Mesenteric fat pad (tissue), 1 donor: ENCODE measurements around the gene GPATCH4. TPM values are rescaled to one million over a fixed set of nuclear protein-coding genes. Genes with fewer than 3 reads are reported as not detected.
"Not testable (repeated sequence)": the region's sequence is repeated elsewhere in the genome, so short reads cannot be mapped to it uniquely, and the experiment has no call there.

ENCODE experiments used
- DNase-seq: peaks from one replicate; pipeline ENCODE4 v3.0.0-alpha.2; 2020; ENCODE audit warnings: low spot score
- total RNA-seq: library from RNA; stranded (reverse); fragmentation: NEBNext Ultra II Directional; extraction: Animal tissue kit (Norgen Biotek cat#: 25700); gene quantifications from one replicate; pipeline ENCODE4 v1.2.1, GENCODE V29; 2021
- donor health status: DM: yes; HTN: yes; CAD: no.

Gene GPATCH4
- total RNA-seq, 1 donor from 2014 or later = 40.4 TPM

DNA sequence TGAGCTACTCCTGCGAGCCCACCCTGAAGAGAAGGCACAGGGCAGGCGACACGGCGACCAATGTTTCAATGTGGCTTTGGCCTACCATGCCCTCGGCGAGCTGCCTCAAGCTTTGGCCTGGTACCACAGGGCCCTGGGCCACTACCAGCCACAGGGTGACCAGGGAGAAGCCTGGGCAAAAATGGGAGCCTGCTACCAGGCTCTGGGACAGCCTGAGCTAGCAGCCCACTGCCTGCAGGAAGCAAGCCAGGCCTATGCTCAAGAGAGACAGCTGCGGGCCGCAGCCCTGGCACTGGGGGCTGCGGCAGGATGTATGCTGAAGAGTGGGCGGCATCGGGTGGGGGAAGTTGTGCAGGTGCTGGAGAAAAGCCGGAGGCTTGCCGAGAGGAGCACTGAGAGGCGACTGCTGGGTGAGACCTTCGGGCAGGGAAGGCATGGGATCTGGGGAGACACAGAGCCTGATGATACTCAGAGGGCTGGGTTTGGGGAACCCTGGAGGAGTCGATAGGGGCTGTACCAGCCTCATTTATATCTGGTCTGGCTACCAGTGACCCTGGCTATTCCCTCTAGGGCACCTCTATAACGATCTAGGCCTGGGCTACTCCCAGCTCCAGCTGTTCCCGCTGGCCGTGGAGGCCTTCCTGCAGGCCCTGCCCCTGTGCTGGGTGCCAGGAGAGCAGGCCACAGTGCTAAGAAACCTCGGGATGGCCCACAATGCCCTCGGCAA is 19.5 kb downstream of the GPATCH4 start:
- DNase-seq = peak; percentile 79

DNA sequence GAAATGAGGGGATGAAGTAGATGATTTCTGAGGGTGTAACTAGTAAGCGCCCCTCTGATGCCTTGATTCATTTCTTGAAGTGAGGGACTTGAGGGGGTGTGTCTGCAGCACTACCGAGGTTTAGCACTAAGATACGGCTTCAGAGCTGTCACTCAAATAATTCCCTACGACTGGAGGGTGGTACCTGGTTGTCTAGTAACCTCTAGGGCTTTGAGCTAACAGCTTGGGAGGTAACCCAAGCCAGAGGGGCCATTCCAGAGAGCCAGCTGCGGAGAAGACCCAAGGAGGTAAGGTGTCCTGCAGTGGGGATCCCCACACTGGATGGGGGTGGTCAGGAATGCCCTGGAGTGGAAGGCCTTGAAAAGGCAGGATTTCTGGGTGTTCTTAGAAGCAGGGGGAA is 21.8 kb downstream of the GPATCH4 start, which contains the start of gene TTC24:
TSS of gene TTC24 (plus strand) at position 252 of the 400 bp plus-strand sequence. CDS start 1,642 bp downstream, outside the sequence.
- DNase-seq = peak; percentile 57

GRCh38 chr1:156578055-156578454 is 23.2 kb downstream of the GPATCH4 start:
- DNase-seq = no peak

GRCh38 chr1:156577550-156577949 is 23.7 kb downstream of the GPATCH4 start:
- DNase-seq = no peak

DNA sequence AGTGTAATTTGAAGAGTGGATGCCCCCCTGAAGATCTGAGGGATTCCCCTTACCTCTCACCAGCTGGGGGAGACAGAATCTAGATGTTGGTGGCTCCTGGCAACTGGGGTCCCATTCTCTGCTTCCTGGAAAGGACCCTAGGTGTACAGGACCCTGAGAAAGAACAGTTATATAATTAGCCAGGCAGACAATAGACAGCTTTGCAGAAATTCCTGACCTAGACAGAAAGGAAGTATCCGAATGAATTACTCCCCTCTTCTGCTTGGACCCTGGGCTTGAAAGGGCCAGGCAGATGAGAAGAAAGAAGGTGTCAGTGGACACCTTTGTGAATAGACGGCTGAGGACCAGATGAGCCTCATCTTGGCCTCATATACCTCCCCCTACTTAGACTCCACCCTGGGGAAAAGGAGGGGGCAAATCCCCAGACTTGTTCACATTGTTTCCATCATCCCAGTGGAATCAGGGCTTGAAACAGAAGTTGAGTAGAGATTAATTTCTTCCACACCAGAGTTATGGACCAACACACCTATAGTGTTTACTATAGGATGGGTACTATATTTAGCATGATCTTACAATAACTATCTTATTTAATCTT is 27.1 kb downstream of the GPATCH4 start:
- no peak for DNase-seq

DNA sequence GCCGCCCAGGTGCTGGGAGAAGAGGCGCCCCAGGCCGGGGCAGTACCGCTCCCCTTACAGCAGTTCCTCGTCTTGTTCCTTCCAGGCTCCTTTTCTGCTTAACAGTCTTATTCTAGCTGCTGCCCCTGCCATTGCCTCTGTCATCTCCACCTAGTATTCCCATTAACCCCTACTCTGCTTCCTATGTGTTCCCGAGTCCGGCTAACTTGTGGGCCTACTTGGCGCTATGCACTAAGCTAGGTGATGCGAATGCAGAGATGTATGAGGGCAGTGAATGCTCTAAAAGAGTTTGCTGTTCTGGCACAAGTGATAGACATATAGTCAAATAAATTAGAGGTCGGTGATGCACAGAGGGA is 28.6 kb downstream of the GPATCH4 start:
- no peak for DNase-seq

DNA sequence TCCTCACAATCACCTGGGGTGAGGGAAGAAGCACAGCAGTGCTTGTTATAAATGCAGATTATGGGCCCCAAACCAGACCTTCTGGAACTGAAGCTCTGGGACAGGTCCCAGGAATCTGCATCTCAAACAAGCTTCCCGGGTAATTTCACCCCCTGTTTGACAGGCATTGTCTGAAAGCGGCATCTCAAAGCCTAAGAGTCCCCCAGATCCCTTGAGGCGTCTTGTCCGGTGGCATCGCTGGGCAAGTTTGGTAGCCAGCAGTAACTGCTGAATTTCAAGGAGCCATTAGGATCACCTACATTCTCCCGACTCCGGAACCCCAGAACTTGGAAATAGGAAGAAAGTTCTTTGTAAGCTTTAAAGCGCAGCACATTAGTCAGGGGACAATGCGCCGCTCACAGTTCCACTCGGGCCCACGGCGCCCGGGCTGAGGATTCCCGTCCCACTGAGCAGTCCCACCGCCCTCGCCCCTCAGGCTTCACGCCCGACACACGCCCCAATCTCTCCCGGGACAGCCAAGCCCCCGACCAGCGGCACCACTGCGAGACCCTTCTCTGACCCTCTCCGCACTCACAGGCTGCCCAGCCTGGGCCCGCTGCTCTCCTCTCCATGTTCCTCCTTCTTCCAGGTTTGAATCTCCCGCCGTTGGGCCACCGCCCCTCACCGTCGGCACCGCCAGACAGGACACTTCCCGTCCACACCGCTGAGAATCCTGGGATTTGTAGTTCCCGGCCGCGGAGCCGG is 29.2 kb downstream of the GPATCH4 start, which contains the start of gene IQGAP3:
TSS of gene IQGAP3 (minus strand) at position 647 of the 744 bp plus-strand sequence. CDS start at position 611, 36 bp downstream.
- DNase-seq = peak; percentile 92

- no peak for DNase-seq
These were observed 29.9 kb downstream of the GPATCH4 start for GRCh38 chr1:156571261-156571852.

DNA sequence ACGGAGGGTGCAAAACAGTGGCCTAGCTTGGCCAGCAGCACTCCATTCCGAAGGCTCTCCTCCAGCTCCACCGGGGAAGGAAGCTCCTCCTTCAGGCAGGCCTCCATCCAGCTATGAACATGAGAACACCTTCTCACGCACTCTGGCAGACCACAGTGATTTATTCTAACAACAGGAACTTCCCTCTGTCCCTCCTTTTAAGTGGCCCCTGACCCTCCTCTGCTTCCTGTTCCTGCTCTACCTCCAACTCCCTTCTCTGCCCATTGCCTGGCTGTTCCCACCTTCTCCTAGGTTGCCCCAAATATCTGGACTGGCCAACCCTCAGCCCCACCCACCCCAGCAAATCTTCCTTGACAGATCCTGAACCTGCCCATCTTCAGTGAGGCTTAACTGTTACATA is 34.8 kb downstream of the GPATCH4 start:
- no peak for DNase-seq

DNA sequence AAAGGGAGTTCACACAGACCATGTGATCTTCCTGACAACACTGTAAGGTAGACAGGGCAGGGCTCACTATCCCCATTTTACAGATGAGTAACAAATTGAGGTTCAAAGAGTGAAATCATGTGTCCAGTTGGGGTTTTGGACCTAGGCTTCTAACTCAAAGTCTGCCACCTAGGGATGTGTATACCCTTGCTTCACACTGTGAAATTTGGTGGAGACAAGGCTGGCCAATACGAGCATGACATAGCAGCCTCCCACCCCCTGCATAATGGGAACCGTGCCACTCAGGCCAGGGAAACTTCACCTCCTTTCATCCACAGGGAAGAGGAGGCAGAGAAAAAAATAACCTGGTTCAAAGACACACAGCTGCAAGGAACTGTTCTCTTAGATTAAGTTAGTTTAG is 35.8 kb downstream of the GPATCH4 start:
- no peak for DNase-seq

- DNase-seq = no peak
These were observed 40.6 kb downstream of the GPATCH4 start for GRCh38 chr1:156560585-156561163.

DNA sequence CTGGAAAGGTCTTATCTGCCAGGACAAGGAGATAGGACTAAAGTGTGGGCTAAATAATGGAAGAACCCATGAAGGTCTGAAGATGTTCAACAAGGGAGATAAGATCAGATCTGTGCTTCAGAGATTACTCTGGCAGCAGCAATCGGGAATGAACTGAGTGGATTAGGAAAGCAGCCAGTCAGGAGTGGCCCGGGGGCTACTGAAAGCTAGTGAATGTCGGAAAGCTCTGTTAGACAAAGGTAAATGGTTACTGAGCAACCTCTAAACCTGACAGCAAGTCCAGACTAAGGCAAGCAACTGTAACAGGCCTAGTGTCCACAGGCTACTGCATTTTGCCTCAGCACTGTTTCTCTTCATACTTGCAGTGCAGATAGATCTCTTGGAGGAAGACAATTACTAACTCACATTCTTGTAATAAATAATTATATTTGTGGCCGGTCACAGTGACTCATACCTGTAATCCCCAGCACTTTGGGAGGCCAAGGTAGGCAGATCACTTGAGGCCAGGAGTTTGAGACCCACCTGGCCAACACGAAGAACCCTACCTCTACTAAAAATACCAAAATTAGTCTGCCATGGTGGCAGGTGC is 41.4 kb downstream of the GPATCH4 start:
- DNase-seq = no peak

DNA sequence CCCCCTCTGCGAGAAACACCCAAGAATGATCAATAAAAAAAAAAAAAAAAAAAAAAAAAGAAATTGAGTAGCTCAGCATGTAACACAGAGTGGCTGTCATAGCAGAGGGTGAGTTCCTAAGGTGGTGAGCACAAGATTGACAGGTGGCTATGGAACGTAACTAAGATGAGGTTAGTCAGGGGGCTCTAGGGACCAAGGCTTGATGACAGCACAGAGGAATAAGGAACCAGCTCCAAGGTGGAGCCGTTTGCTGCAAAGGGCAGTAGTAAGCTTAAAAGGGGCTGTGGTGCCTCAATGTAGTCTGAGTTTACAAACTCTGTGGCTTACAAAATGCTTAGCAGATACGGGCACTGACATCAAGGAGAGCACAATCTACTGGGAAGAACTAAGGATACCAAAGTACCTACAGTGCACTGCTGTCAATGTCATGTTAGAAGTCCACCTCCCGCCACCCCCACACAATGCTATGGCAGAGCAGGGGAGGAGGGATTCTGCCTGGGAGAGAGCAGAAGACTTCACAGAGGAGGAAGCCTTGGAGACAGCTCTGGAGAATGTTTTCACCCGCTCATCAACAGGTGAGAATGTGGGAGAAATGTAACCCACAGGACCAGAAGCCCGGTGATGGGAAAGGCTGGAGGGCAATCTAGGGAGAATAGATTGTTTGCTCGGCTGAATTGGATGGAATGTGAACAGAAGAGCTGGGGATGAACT is 42.0 kb downstream of the GPATCH4 start:
- DNase-seq = no peak

DNA sequence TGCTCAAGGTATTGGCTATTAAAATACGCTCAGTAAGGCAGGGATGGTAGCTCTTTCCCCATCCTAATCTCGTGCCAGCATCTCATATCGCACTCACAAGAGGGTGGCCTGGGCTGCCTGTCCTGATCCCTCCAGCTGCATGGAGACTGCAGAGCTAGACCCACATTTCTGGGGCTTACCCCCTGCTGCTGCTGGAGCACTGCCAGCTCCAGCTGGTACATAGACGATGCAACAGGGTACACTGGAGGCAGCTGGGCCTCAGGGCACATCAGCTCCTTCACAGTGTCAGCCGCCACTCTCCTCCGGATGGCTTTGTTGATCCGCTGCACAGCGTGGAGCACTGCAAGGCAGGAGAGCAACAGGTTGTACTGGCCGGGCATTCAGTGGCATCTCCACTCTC is 44.9 kb downstream of the GPATCH4 start:
- DNase-seq = no peak

DNA sequence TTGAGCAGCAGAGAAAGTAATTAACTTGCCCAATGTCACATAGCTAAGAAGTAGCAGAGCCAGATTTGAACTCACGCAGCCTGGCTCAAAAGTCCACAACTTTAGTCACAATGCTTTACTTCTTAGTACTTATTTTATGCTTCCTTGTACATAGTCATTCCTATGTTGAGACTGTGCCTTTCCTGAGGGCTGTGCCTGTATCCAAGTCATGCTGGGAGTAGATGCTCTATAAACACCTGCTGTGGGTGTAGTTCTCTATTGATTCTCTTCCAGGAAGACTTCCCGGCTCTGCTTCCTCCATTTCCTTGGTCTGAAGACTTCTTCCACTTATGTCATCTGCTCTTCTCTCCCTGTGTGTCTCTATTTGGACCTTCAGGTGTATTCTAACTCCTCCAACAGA is 45.6 kb downstream of the GPATCH4 start:
- DNase-seq = no peak

DNA sequence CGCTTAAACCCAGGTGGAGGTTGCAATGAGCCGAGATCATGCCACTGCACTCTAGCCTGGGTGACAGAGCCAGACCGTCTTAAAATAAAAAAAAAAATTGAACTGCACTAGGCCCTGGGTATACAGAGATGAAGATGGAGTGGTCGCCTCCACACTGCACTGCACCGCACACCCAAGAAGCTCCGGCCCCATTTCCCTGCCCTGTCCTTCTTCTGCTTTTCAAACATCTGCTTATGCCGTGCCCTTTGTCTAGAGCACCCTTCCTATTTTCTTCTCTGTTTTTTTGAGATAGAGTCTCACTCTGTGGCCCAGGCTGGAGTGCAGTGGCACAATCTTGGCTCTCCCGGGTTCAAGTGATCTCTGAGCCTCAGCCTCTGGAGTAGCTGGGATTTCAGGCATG is 46.3 kb downstream of the GPATCH4 start:
- DNase-seq = no peak

- DNase-seq = no peak
These were observed 47.3 kb downstream of the GPATCH4 start for GRCh38 chr1:156553860-156554485.

DNA sequence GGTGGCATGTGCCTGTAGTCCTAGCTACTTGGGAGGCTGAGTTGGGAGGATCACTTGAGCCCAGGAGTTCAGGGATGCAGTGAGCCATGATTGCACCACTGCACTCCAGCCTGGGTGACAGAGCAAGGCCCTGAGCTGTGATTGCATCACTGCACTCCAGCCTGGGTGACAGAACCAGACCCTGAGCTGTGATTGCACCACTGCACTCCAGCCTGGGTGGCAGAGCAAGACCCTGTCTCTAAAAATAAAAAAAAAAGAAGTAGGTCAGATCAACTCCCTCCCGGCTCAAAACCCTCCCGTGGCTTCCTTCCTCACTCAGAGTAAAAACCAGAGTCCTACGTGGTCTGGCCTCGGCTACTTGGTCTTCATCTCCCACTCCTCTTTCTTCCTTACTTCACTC is 48.3 kb downstream of the GPATCH4 start:
- not testable (repeated sequence) for DNase-seq

- no peak for DNase-seq
These were observed 48.8 kb downstream of the GPATCH4 start for GRCh38 chr1:156552518-156552917.

DNA sequence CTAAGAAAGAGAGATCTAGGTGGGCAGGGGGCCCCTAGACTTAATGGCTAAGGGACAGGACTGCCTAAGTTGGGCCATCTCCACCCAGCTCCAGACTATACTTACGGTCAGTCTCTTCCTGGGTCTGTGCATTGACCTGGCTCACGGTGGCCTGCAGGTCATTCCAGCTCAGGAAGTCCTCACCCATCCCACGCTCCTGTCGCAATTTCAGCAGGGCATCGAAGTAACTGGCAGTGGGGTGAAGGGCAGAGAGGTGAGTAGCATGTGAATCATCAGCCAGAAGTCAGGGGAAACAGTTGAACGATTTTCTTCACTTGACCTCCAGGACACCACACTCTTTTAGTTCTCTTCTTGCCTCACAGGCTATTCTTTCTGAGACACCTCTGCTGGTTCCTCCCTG is 49.4 kb downstream of the GPATCH4 start:
- no peak for DNase-seq
